GM18951 (cell line): ENCODE measurements around the gene ABCC6.

Experiments
- POLR2A ChIP-seq: IDR thresholded peaks from 4 replicates; pipeline ENCODE4 v1.6.1; 2011; ENCODE audit warnings: mild to moderate bottlenecking; ENCODE audit not compliant: insufficient read length, insufficient read depth; ENCODE audit errors: extremely low read depth
- in situ Hi-C: fragments of 300-500 bp; cut with MboI; formaldehyde crosslinking; loops from one replicate; pipeline ENCODE4 v1.12.0; 2022; ENCODE audit warnings: low sequenced_read_pairs, mixed read lengths, inconsistent platforms; ENCODE audit not compliant: unreplicated experiment

ABCC6 gene

GRCh38 chr16:16099320-16099719 is 124.0 kb downstream of the ABCC6 start:
- in situ Hi-C loops, result no loop called here
- no peak for TF ChIP-seq POLR2A
